HCT116 (cell line): ENCODE measurements around the gene HLCS. TPM values are rescaled to one million over a fixed set of nuclear protein-coding genes. Genes with fewer than 3 reads are reported as not detected.

Source experiments
- ATAC-seq: fragments of 200-7000 bp; cut with Tn5 transposase; 2 replicates; pipeline ENCODE4 v1.9.1; 2020; ENCODE audit warnings: mild to moderate bottlenecking, moderate library complexity
- BruUV-seq: library from RNA; stranded (reverse); fragments of 400-500 nt; replicated peaks from 2 replicates; lab custom pipeline; 2021; lab: Mats Ljungman, UMichigan
- CTCF ChIA-PET: fragments of 300-600 bp; sonication (Branson Sonifier 250); formaldehyde crosslinking; loops from one replicate; lab custom pipeline; 2021; ENCODE audit warnings: antibody characterized with exemption; lab: Charles Lee
- POLR2A ChIA-PET: fragments of 300-600, 350-600 bp; sonication (Branson Sonifier 250); formaldehyde crosslinking; loops from one replicate; lab custom pipeline; 2021; ENCODE audit warnings: antibody characterized with exemption; lab: Charles Lee
- RAD21 ChIA-PET, 2 experiments: fragments of 300-600 bp; sonication (Branson Sonifier 250); formaldehyde crosslinking; loops; one replicate each; lab custom pipeline; 2023; ENCODE audit warnings: low total read pairs in 2 of 2; ENCODE audit not compliant: uncharacterized antibody in 2 of 2, unreplicated experiment in 2 of 2, low non-redundant PET in 1 of 2; lab: Charles Lee
- DNase-seq: peaks from one replicate; pipeline ENCODE4 v3.0.0-alpha.2; 2010; ENCODE audit warnings: low read depth, low spot score
- H2AFZ ChIP-seq: fragments of 200-600 bp; shearing (Covaris generic), sonication (generic); 2 replicates; pipeline ENCODE4 v1.6.1; 2017; ENCODE audit warnings: low read depth, mixed run types, mixed read lengths, antibody characterized with exemption, low read length; ENCODE audit not compliant: poor library complexity, severe bottlenecking
- H3K27ac ChIP-seq: 2 replicates; pipeline ENCODE4 v1.5.1; 2012; ENCODE audit warnings: low read depth, low read length
- H3K27me3 ChIP-seq: fragments of 200-600 bp; sonication (generic); 2 replicates; pipeline ENCODE4 v1.6.1; 2016; ENCODE audit warnings: mixed run types, low read length, mixed read lengths; ENCODE audit not compliant: insufficient read depth
- H3K36me3 ChIP-seq, 2 experiments: fragments of 200-500 bp in 1 of 2; fragments of 200-600 bp in 1 of 2; sonication (Bioruptor generic) in 1 of 2; sonication (generic) in 1 of 2; 2 replicates each; pipeline versions ENCODE4 v1.5.1 to v1.6.1; 2014 to 2016; ENCODE audit warnings: low read length in 2 of 2, inconsistent platforms in 1 of 2, mixed read lengths in 1 of 2, mixed run types in 1 of 2; ENCODE audit not compliant: insufficient read depth in 2 of 2, control insufficient read depth in 1 of 2
- H3K4me1 ChIP-seq, 2 experiments: fragments of 200-600 bp in 1 of 2; sonication (generic) in 1 of 2; 2 replicates each; pipeline versions ENCODE4 v1.5.1 to v1.6.1; 2012 to 2017; ENCODE audit warnings: low read length in 2 of 2, inconsistent platforms in 1 of 2, mild to moderate bottlenecking in 1 of 2, mixed read lengths in 1 of 2, mixed run types in 1 of 2, moderate library complexity in 1 of 2; ENCODE audit not compliant: insufficient read depth in 2 of 2, control insufficient read depth in 1 of 2
- H3K4me2 ChIP-seq: fragments of 200-600 bp; sonication (generic); 2 replicates; pipeline ENCODE4 v1.6.1; 2017; ENCODE audit warnings: mixed run types, low read length, mixed read lengths
- H3K4me3 ChIP-seq, 2 experiments: fragments of 200-600 bp in 1 of 2; sonication (generic) in 1 of 2; replicated peaks in 1 of 2; 2 replicates each; pipeline ENCODE4 v1.5.1; 2011 to 2016; ENCODE audit warnings: low read length in 2 of 2, control low read depth in 1 of 2, low read depth in 1 of 2, mild to moderate bottlenecking in 1 of 2, mixed read lengths in 1 of 2, mixed run types in 1 of 2
- H3K79me2 ChIP-seq: fragments of 200-600 bp; sonication (generic); 2 replicates; pipeline ENCODE4 v1.6.1; 2017; ENCODE audit warnings: mild to moderate bottlenecking, mixed run types, low read length, moderate library complexity, mixed read lengths; ENCODE audit not compliant: insufficient read depth
- H3K9ac ChIP-seq: fragments of 200-600 bp; sonication (generic); 2 replicates; pipeline ENCODE4 v1.6.1; 2016; ENCODE audit warnings: low read length, mixed read lengths
- H3K9me2 ChIP-seq: fragments of 200-600 bp; sonication (generic), shearing (Covaris generic); 2 replicates; pipeline ENCODE4 v1.6.1; 2017; ENCODE audit warnings: mixed run types, mild to moderate bottlenecking, moderate library complexity; ENCODE audit not compliant: insufficient read depth
- H3K9me3 ChIP-seq, 2 experiments: fragments of 200-500 bp in 1 of 2; fragments of 200-600 bp in 1 of 2; sonication (Bioruptor generic) in 1 of 2; sonication (generic) in 1 of 2; 2 replicates each; pipeline ENCODE4 v1.6.1; 2014 to 2017; ENCODE audit warnings: low read length in 2 of 2, mixed read lengths in 2 of 2, inconsistent platforms in 1 of 2, low read depth in 1 of 2, mild to moderate bottlenecking in 1 of 2, mixed run types in 1 of 2, moderate library complexity in 1 of 2; ENCODE audit not compliant: control insufficient read depth in 1 of 2, insufficient read depth in 1 of 2
- H4K20me1 ChIP-seq: fragments of 200-600 bp; sonication (generic), shearing (Covaris generic); 2 replicates; pipeline ENCODE4 v1.6.1; 2017; ENCODE audit warnings: mixed run types, mild to moderate bottlenecking, moderate library complexity; ENCODE audit not compliant: insufficient read depth
- ATF3 ChIP-seq: IDR thresholded peaks from 2 replicates; pipeline ENCODE4 v1.6.1; 2012
- CBX3 ChIP-seq: IDR thresholded peaks from 2 replicates; pipeline ENCODE4 v1.6.1; 2012; ENCODE audit warnings: low read depth
- CEBPB ChIP-seq: IDR thresholded peaks from 2 replicates; pipeline ENCODE4 v1.6.1; 2012; ENCODE audit warnings: low read depth
- CTCF ChIP-seq, 3 experiments: fragments of 200-600 bp in 1 of 3; sonication (generic) in 1 of 3; IDR thresholded peaks in 2 of 3; conservative IDR thresholded peaks in 1 of 3; 2 replicates each; pipeline ENCODE4 v1.5.1; 2012 to 2017; ENCODE audit warnings: low read depth in 2 of 3, low read length in 2 of 3, antibody characterized with exemption in 1 of 3, borderline replicate concordance in 1 of 3, control low read depth in 1 of 3, mild to moderate bottlenecking in 1 of 3, mixed read lengths in 1 of 3, mixed run types in 1 of 3, moderate library complexity in 1 of 3; ENCODE audit not compliant: insufficient read depth in 1 of 3
- ELF1 ChIP-seq: IDR thresholded peaks from 2 replicates; pipeline ENCODE4 v1.6.1; 2012; ENCODE audit warnings: low read depth, borderline replicate concordance
- EZH2 ChIP-seq: fragments of 200-600 bp; sonication (generic); IDR thresholded peaks from 2 replicates; pipeline ENCODE4 v1.6.1; 2017; ENCODE audit warnings: antibody characterized with exemption, mixed run types
- FOSL1 ChIP-seq: IDR thresholded peaks from 2 replicates; pipeline ENCODE4 v1.6.1; 2012; ENCODE audit warnings: low read depth
- MAX ChIP-seq: IDR thresholded peaks from 2 replicates; pipeline ENCODE4 v1.6.1; 2012
- POLR2A ChIP-seq: IDR thresholded peaks from 2 replicates; pipeline ENCODE4 v1.7.0; 2011; ENCODE audit warnings: borderline replicate concordance; ENCODE audit not compliant: insufficient read depth, insufficient read length; ENCODE audit errors: extremely low read depth
- REST ChIP-seq: IDR thresholded peaks from 2 replicates; pipeline ENCODE4 v1.6.1; 2012; ENCODE audit warnings: low read depth
- SP1 ChIP-seq: IDR thresholded peaks from 2 replicates; pipeline ENCODE4 v1.6.1; 2012; ENCODE audit warnings: low read depth
- SRF ChIP-seq: IDR thresholded peaks from 2 replicates; pipeline ENCODE4 v1.6.1; 2012; ENCODE audit warnings: low read depth
- TCF7L2 ChIP-seq: IDR thresholded peaks from 2 replicates; pipeline ENCODE4 v1.7.0; 2011; ENCODE audit warnings: borderline replicate concordance, inconsistent platforms; ENCODE audit not compliant: insufficient read depth, insufficient read length; ENCODE audit errors: extremely low read depth
- ZNF274 ChIP-seq: fragments of 200-500 bp; sonication (Bioruptor generic); IDR thresholded peaks from 2 replicates; pipeline ENCODE4 v1.6.1; 2014; ENCODE audit warnings: mild to moderate bottlenecking, low read depth, low read length, inconsistent platforms
- intact Hi-C: fragments of 100-400 bp; cut with micrococcal nuclease; formaldehyde crosslinking; loops from 2 replicates; pipeline ENCODE4 v1.10.0; 2022
- total RNA-seq: library from RNA; stranded (reverse); gene quantifications from one replicate; pipeline ENCODE4 v1.2.1, GENCODE V29; 2021; ENCODE audit not compliant: unreplicated experiment

Gene HLCS
- total RNA-seq, 1 experiment from 2014 or later, result 18.5 TPM

GRCh38 chr21:36811762-36812161 is 154.7 kb downstream of the HLCS start:
- Histone ChIP-seq H3K36me3 (no peaks in the 10 kb centered on the region), H3K4me3 (no peak overlapping the region), H3K27me3 (no peaks in the 10 kb centered on the region), H3K9me3 (no peaks in the 10 kb centered on the region), H3K4me2 (no peak overlapping the region), H2AFZ (no peak overlapping the region), H3K4me1 (no peaks in the 10 kb centered on the region), H3K9me2 (no peaks in the 10 kb centered on the region), H3K9ac (no peak overlapping the region), H3K27ac (no peak overlapping the region), H4K20me1 (no peaks in the 10 kb centered on the region)
- ChIA-PET RAD21 (no interaction called here), POLR2A (interaction anchor here (1.4 kb wide), 1 partner anchor 24 kb away, joined by 3 read pairs; no protein-coding TSS in a partner anchor), CTCF (no interaction called here)
- DNase-seq (no peak), ATAC-seq (no peak)
- intact Hi-C loops, result no loop called here
- no TSS peak for BruUV-seq
- no peak for TF ChIP-seq REST
- no peak for TF ChIP-seq TCF7L2
- TF ChIP-seq ZNF274, result no peak
- TF ChIP-seq FOSL1, result no peak
- TF ChIP-seq EZH2, result no peak
- TF ChIP-seq, all 23 proteins: peak for 0
- H3K79me2 ChIP-seq, result no peaks in the 10 kb centered on the region

- CTCF ChIA-PET, result no interaction called here
- TF ChIP-seq MAX, result no peak
- TF ChIP-seq CEBPB, result no peak
- no peak for TF ChIP-seq ATF3
- no peak for TF ChIP-seq CTCF (IDR thresholded peaks at IDR 0.05 in 2 of 3, conservative IDR thresholded peaks at IDR 0.05 in 1 of 3; ENCODE audit: borderline replicate concordance in 1 of 3, insufficient read depth in 1 of 3, low read depth in 2 of 3, low read length in 2 of 3)
- no peak for TF ChIP-seq ZNF274
- TF ChIP-seq EZH2, result no peak
- TF ChIP-seq SRF, result no peak
- TF ChIP-seq CBX3, result no peak
- TF ChIP-seq POLR2A, result no peak
- no peak for TF ChIP-seq SP1
- no peak for TF ChIP-seq ELF1
These were observed 156.0 kb downstream of the HLCS start for GRCh38 chr21:36810443-36810842.

More at GRCh38 chr21:36810443-36810842, 156.0 kb downstream of the HLCS start:
- H3K4me2 ChIP-seq, result no peak overlapping the region
- H2AFZ ChIP-seq, result no peak overlapping the region
- no peaks in the 10 kb centered on the region for H3K4me1 ChIP-seq
- no peaks in the 10 kb centered on the region for H3K9me3 ChIP-seq
- ChIA-PET RAD21 (no interaction called here), POLR2A (no interaction called here)
- H3K27ac ChIP-seq, result no peak overlapping the region
- no peak overlapping the region for H3K4me3 ChIP-seq
- DNase-seq, result no peak
- no peaks in the 10 kb centered on the region for H3K27me3 ChIP-seq
- BruUV-seq, result no TSS peak
- H4K20me1 ChIP-seq, result no peaks in the 10 kb centered on the region
- intact Hi-C loops, result no loop called here
- H3K36me3 ChIP-seq, result no peaks in the 10 kb centered on the region
- no peaks in the 10 kb centered on the region for H3K9me2 ChIP-seq
- ATAC-seq, result no peak
- no peaks in the 10 kb centered on the region for H3K79me2 ChIP-seq
- no peak overlapping the region for H3K9ac ChIP-seq
